Activated naive CD4-positive, alpha-beta T cell treated with anti-CD3 and anti-CD28 coated beads, Interleukin-2, amount 50 U/mL, for 72 hours (primary cell): ENCODE measurements around the gene STON2. TPM values are rescaled to one million over a fixed set of nuclear protein-coding genes. Genes with fewer than 3 reads are reported as not detected.
A peak's percentile ranks its signal among the peaks of the same experiment; 100 is the strongest.

Experiments used
- ATAC-seq, 2 donors: fragments of 150-1000 bp; cut with Tn5 transposase; 2 replicates each; pipeline ENCODE4 v1.10.0; 2021; ENCODE audit warnings: mild to moderate bottlenecking in 2 of 2, moderate library complexity in 2 of 2
- DNase-seq, 2 donors: peaks; one replicate each; pipeline ENCODE4 v3.0.0; 2021 to 2022; ENCODE audit warnings: low spot score in 2 of 2
- H3K27ac Mint-ChIP-seq, 2 donors: one replicate each; pipeline ENCODE4 v1.8.0; 2022; ENCODE audit warnings: mild to moderate bottlenecking in 2 of 2, mixed read lengths in 2 of 2
- H3K36me3 Mint-ChIP-seq, 2 donors: one replicate each; pipeline ENCODE4 v1.8.0; 2022; ENCODE audit warnings: mixed read lengths in 2 of 2
- H3K9me3 Mint-ChIP-seq, 2 donors: one replicate each; pipeline ENCODE4 v1.8.0; 2022; ENCODE audit warnings: mixed read lengths in 2 of 2
- total RNA-seq, 2 donors: library from RNA; stranded (reverse); gene quantifications; one replicate each; pipeline ENCODE4 v1.2.3, GENCODE V29; 2022

The STON2 gene
- total RNA-seq, 2 donors from 2014 or later = 0.45 to 0.48 TPM

GRCh38 chr14:81429028-81429427, 28.9 kb upstream of the STON2 start:
- Mint-ChIP-seq H3K9me3 (no peaks in the 10 kb centered on the region), H3K27ac (no peak overlapping the region), H3K36me3 (no peaks in the 10 kb centered on the region)
- ATAC-seq (peak in 1 of 2 donors; percentile 33), DNase-seq (no peak)

GRCh38 chr14:81427348-81428058, 27.4 kb upstream of the STON2 start:
- Mint-ChIP-seq H3K9me3 (no peaks in the 10 kb centered on the region), H3K27ac (no peak overlapping the region), H3K36me3 (no peaks in the 10 kb centered on the region)
- DNase-seq (no peak), ATAC-seq (no peak)

DNA sequence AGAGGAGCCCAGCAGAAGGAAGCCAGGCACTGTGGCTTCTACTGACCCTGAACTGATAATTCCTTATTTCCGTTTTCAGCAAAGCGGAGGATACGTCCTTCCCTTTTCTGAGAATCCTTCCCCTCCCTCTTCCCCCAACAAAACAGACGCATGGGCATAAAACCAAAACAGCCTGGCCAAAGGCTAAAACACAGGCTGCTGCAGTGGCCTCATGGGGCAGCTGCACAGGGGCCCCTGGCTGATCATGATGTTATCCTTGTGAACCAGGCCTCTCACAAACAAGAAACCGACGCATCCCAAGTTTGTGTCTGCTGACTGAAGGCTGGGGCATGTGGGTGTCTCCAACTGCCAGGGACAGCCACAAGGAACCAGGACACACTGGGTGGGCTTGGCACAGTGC, 23.4 kb upstream of the STON2 start:
- ATAC-seq (no peak), DNase-seq (no peak)
- Mint-ChIP-seq H3K27ac (no peak overlapping the region), H3K36me3 (no peaks in the 10 kb centered on the region), H3K9me3 (peaks cover 0 to 6% of the 10 kb centered on the region in 2 donors)

- Mint-ChIP-seq H3K36me3 (peaks cover 0 to 4% of the 10 kb centered on the region in 2 donors), H3K27ac (no peak overlapping the region), H3K9me3 (peaks cover 11 to 15% of the 10 kb centered on the region in 2 donors)
- no peak for DNase-seq
- no peak for ATAC-seq
These were observed 18.1 kb upstream of the STON2 start for GRCh38 chr14:81418057-81418790.

- ATAC-seq = no peak
- DNase-seq = no peak
- peaks cover 0 to 4% of the 10 kb centered on the region in 2 donors for H3K36me3 Mint-ChIP-seq
- H3K27ac Mint-ChIP-seq = no peak overlapping the region
- peaks cover 11 to 15% of the 10 kb centered on the region in 2 donors for H3K9me3 Mint-ChIP-seq
These were observed 16.9 kb upstream of the STON2 start for GRCh38 chr14:81416981-81417380.

- H3K27ac Mint-ChIP-seq = no peak overlapping the region
- H3K9me3 Mint-ChIP-seq = peaks cover 11 to 13% of the 10 kb centered on the region in 2 donors
- peaks cover 0 to 4% of the 10 kb centered on the region in 2 donors for H3K36me3 Mint-ChIP-seq
- no peak for DNase-seq
- ATAC-seq = no peak
These were observed 16.2 kb upstream of the STON2 start for GRCh38 chr14:81416194-81416952.

- DNase-seq = no peak
- Mint-ChIP-seq H3K36me3 (peaks cover 0 to 8% of the 10 kb centered on the region in 2 donors), H3K27ac (no peak overlapping the region), H3K9me3 (peaks cover 10 to 11% of the 10 kb centered on the region in 2 donors)
- ATAC-seq = no peak
These were observed 15.7 kb upstream of the STON2 start for GRCh38 chr14:81415781-81416180.

- DNase-seq (no peak), ATAC-seq (no peak)
- peaks cover 10 to 11% of the 10 kb centered on the region in 2 donors for H3K9me3 Mint-ChIP-seq
- no peak overlapping the region for H3K27ac Mint-ChIP-seq
- H3K36me3 Mint-ChIP-seq = peaks cover 0 to 9% of the 10 kb centered on the region in 2 donors
These were observed 14.0 kb upstream of the STON2 start for GRCh38 chr14:81414123-81414522.

- ATAC-seq (no peak), DNase-seq (no peak)
- Mint-ChIP-seq H3K36me3 (peaks cover 0 to 9% of the 10 kb centered on the region in 2 donors), H3K27ac (no peak overlapping the region), H3K9me3 (peaks cover 8 to 11% of the 10 kb centered on the region in 2 donors)
These were observed 12.7 kb upstream of the STON2 start for GRCh38 chr14:81412779-81413178.

DNA sequence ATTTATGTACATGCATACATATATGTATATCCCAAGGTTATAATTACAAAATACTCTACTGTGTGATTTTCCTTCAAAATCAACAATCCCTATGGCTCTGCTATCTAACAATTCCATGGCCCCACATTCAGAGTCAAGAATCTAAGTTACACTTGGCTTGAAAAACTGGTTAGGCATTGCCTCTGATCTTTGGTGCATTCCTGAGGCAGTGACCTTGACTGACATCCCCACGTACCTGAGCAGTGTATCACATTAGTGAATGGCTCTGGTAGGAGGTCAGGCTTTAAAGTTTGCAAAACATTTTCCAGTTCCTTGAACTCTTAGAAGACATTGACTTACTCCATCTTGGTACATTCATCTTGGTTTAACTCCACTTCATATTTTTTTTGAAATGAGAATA, 8.5 kb upstream of the STON2 start:
- Mint-ChIP-seq H3K27ac (no peak overlapping the region), H3K9me3 (peaks cover 0 to 5% of the 10 kb centered on the region in 2 donors), H3K36me3 (peaks cover 0 to 5% of the 10 kb centered on the region in 2 donors)
- DNase-seq (no peak), ATAC-seq (no peak)

GRCh38 chr14:81406863-81407262, 6.7 kb upstream of the STON2 start:
- no peak for ATAC-seq
- DNase-seq = no peak
- H3K36me3 Mint-ChIP-seq = peaks cover 0 to 5% of the 10 kb centered on the region in 2 donors
- H3K27ac Mint-ChIP-seq = no peak overlapping the region
- H3K9me3 Mint-ChIP-seq = peaks cover 0 to 5% of the 10 kb centered on the region in 2 donors

DNA sequence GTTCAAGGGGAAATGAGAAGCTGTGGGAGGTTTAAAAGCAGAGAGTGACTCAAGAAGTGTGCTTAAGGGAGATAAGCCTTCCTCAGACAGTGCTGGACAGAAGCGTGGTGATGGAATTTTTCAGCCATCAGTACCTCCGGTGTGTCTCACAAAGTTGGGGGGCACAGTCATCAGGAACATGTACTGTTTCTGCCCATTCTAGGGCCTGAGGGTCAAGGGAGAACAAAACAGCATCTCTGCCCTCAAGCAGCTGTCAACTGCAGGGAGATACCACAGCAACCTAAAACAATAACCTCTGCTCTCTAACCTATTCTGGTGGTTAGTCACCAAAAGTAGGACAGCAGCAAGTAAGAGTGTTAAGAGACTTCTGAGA, 2.0 kb upstream of the STON2 start:
- DNase-seq (no peak), ATAC-seq (peak; percentile 21 to 40)
- Mint-ChIP-seq H3K27ac (peak overlapping the region in 1 of 2 donors; percentile 8), H3K36me3 (no peaks in the 10 kb centered on the region), H3K9me3 (peaks cover 0 to 5% of the 10 kb centered on the region in 2 donors)

- Mint-ChIP-seq H3K27ac (peak overlapping the region; percentile 4 to 8), H3K36me3 (no peaks in the 10 kb centered on the region), H3K9me3 (peaks cover 0 to 5% of the 10 kb centered on the region in 2 donors)
- no peak for DNase-seq
- ATAC-seq = peak; percentile 66 to 77
These were observed 1.4 kb upstream of the STON2 start for GRCh38 chr14:81401420-81402122.

DNA sequence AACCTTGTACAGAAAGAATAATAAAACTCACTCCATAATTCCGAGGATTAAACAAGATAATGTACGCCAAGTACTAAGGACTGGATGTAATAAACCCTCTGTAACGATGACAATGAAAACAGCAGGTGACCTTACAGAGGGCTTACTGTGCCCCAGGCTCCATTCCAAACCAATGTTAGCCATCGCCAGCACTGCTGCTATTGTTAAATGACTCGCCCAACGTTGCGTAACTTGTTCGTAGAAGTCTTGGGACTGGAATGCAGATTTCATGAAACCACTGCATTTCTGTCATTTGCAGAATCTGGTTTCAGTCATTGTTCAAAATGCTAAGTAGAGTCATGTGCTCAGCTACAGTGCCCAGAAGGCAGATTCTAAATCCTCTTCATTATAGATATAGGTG, 728 bp upstream of the STON2 start:
- Mint-ChIP-seq H3K36me3 (no peaks in the 10 kb centered on the region), H3K27ac (no peak overlapping the region), H3K9me3 (peaks cover 0 to 5% of the 10 kb centered on the region in 2 donors)
- peak in 1 of 2 donors; percentile 22 for DNase-seq
- ATAC-seq = peak; percentile 54 to 66

- no peak for ATAC-seq
- Mint-ChIP-seq H3K36me3 (no peaks in the 10 kb centered on the region), H3K9me3 (no peaks in the 10 kb centered on the region), H3K27ac (no peak overlapping the region)
- no peak for DNase-seq
These were observed 1.8 kb downstream of the STON2 start for GRCh38 chr14:81398196-81398891.

DNA sequence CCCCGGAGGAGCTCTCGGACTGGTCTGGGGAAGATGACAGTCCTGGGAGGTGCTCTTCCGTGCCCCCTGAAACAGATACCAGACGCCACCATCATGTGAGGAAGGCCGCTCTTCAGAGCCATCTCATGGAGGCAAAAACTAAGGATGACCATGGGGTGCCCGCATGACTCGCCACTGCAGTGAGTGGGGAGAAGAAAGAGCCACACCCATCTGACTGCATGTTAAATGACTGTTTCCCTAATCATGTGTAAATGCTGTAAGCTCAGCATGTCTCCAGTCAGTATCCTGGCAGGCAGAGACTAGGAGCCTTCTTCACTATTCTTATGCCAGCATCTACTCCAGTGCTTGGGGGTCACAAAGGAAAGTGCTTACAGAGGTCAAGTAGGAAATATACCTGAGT, 4.0 kb downstream of the STON2 start:
- ATAC-seq = no peak
- no peaks in the 10 kb centered on the region for H3K9me3 Mint-ChIP-seq

More for the DNA sequence above, 4.0 kb downstream of the STON2 start:
- Mint-ChIP-seq H3K36me3 (no peaks in the 10 kb centered on the region), H3K27ac (no peak overlapping the region)
- no peak for DNase-seq
